Measurements from ENCODE around the gene CD6.
"Not testable (repeated sequence)": the region's sequence is repeated elsewhere in the genome, so short reads cannot be mapped to it uniquely, and the experiment has no call there.

DNA sequence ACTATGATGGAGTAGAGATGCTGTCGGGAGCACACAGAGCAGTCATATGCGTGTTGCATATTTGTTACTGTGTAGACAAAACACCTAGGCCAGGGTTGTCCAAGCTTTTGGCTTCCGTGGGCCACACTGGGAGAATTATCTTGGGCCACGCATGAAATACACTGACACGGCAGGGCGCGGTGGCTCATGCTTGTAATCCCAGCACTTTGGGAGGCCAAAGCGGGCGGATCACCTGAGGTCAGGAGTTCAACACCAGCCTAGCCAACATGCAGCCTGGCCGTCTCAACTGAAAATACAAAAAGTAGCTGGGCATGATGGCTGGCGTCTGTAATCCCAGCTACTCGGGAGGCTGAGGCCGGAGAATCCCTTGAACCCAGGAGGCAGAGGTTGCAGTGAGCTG, 93.8 kb downstream of the CD6 start:
- TF ChIP-seq, protein P1, sequence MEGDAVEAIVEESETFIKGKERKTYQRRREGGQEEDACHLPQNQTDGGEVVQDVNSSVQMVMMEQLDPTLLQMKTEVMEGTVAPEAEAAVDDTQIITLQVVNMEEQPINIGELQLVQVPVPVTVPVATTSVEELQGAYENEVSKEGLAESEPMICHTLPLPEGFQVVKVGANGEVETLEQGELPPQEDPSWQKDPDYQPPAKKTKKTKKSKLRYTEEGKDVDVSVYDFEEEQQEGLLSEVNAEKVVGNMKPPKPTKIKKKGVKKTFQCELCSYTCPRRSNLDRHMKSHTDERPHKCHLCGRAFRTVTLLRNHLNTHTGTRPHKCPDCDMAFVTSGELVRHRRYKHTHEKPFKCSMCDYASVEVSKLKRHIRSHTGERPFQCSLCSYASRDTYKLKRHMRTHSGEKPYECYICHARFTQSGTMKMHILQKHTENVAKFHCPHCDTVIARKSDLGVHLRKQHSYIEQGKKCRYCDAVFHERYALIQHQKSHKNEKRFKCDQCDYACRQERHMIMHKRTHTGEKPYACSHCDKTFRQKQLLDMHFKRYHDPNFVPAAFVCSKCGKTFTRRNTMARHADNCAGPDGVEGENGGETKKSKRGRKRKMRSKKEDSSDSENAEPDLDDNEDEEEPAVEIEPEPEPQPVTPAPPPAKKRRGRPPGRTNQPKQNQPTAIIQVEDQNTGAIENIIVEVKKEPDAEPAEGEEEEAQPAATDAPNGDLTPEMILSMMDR (IDR thresholded peaks at IDR 0.05; ENCODE audit: poor library complexity) = not testable (repeated sequence)
- not testable (repeated sequence) for TF ChIP-seq EZH2phosphoT487 (IDR thresholded peaks at IDR 0.05; ENCODE audit: low read depth, severe bottlenecking, unreplicated experiment)
